Ovary (tissue), 1 donor: ENCODE results near the gene D2HGDH.

ENCODE experiments used
- EP300 ChIP-seq: sonication (generic); formaldehyde crosslinking; IDR thresholded peaks from one replicate; pipeline ENCODE4 v1.6.1; 2017; ENCODE audit warnings: antibody characterized with exemption
- POLR2A ChIP-seq: fragments of 450-650 bp; IDR thresholded peaks from one replicate; pipeline ENCODE4 v1.6.1; 2017; ENCODE audit warnings: antibody characterized with exemption, mild to moderate bottlenecking, moderate library complexity

- TF ChIP-seq EP300 (no peak), POLR2A (no peak)
Observed at GRCh38 chr2:241750076-241750840, 15.8 kb downstream of the D2HGDH start.
